ENCODE results near the gene CUL4B. TPM values are rescaled to one million over a fixed set of nuclear protein-coding genes. Genes with fewer than 3 reads are reported as not detected.
"Not testable (repeated sequence)": the region's sequence is repeated elsewhere in the genome, so short reads cannot be mapped to it uniquely, and the experiment has no call there.

Gene CUL4B
- total and polyA plus RNA-seq, 10 of the 15 experiments (the other 5 are each of a cell fraction or from before 2014, with no cell fraction given): 11.0 to 37.3 (median 24.4) TPM

- no peak for TF ChIP-seq BCL3 (IDR thresholded peaks at IDR 0.05; ENCODE audit: borderline replicate concordance, insufficient read depth, low read depth, low read length, poor library complexity, severe bottlenecking)
- TF ChIP-seq RFX5 (IDR thresholded peaks at IDR 0.05; ENCODE audit: low read depth, low read length): no peak
- no peak for TF ChIP-seq KLF5 (IDR thresholded peaks at IDR 0.05; ENCODE audit: partially characterized antibody)
- TF ChIP-seq ATF7 (IDR thresholded peaks at IDR 0.05; ENCODE audit: low read depth): no peak
- TF ChIP-seq STAT3 (IDR thresholded peaks at IDR 0.05; ENCODE audit: low read depth, low read length): no peak
- no peak for TF ChIP-seq MLLT1 (IDR thresholded peaks at IDR 0.05)
- TF ChIP-seq SMAD1 (IDR thresholded peaks at IDR 0.05; ENCODE audit: low read depth, partially characterized antibody): no peak
- TF ChIP-seq FOS (IDR thresholded peaks at IDR 0.05; ENCODE audit: borderline replicate concordance, extremely low read depth, insufficient read length): no peak
- TF ChIP-seq ATF2 (IDR thresholded peaks at IDR 0.05; ENCODE audit: low read length): no peak
- no peak for TF ChIP-seq ZNF217 (IDR thresholded peaks at IDR 0.05)
- no peak for TF ChIP-seq ZZZ3 (IDR thresholded peaks at IDR 0.05; ENCODE audit: control insufficient read depth, insufficient read length, low read depth)
- TF ChIP-seq LARP7 (IDR thresholded peaks at IDR 0.05): no peak
Measured at GRCh38 chrX:120499301-120500072, 61.3 kb downstream of the CUL4B start (continued).

- ATAC-seq; H3K9ac ChIP-seq (ENCODE audit: control insufficient read depth, insufficient read depth, low read length); POLR2A ChIA-PET; H4K20me1 ChIP-seq (ENCODE audit: control insufficient read depth, insufficient read depth); BruUV-seq (replicated peaks); H2AFZ ChIP-seq (ENCODE audit: control insufficient read depth, low read depth, low read length); in situ Hi-C loops (cut with MboI); H3K4me1 ChIP-seq (ENCODE audit: control insufficient read depth, insufficient read depth, low read length); H3K27ac ChIP-seq (ENCODE audit: control insufficient read depth, insufficient read depth); H3K79me2 ChIP-seq (ENCODE audit: control insufficient read depth, insufficient read depth, low read length); H3K9me3 ChIP-seq (replicated peaks; ENCODE audit: control insufficient read depth, insufficient read depth, low read length); H3K4me3 ChIP-seq; FAIRE-seq; DNase-seq (ENCODE audit: low read depth, low spot score); intact Hi-C loops (cut with micrococcal nuclease; ENCODE audit: unreplicated experiment); SMC1A ChIA-PET (ENCODE audit: uncharacterized antibody, unreplicated experiment); H3K27me3 ChIP-seq (replicated peaks in 1 of 2; ENCODE audit: control insufficient read depth in 2 of 2, insufficient read depth in 2 of 2, low read length in 1 of 2); H3K36me3 ChIP-seq (ENCODE audit: control insufficient read depth in 2 of 2, insufficient read depth in 2 of 2, low read length in 1 of 2); H3K4me2 ChIP-seq (ENCODE audit: control insufficient read depth, insufficient read depth); RAD21 ChIA-PET (ENCODE audit: unreplicated experiment): not testable (repeated sequence)
- CTCF ChIA-PET: interaction anchor here (0.6 kb wide), 1 partner anchor 10 kb away, joined by 3 read pairs; no protein-coding TSS in a partner anchor
- WGBS (ENCODE audit: insufficient coverage, insufficient replicate concordance, low lambda C conversion rate, missing lambda C conversion rate): 83% methylated on average over 1 of the region's 2 CpGs
Measured at GRCh38 chrX:120490119-120490518, 70.6 kb downstream of the CUL4B start.

All from GM12878 (cell line).